Left ventricle myocardium superior (tissue), 1 donor: ENCODE results near the gene LDLRAD4. TPM values are rescaled to one million over a fixed set of nuclear protein-coding genes. Genes with fewer than 3 reads are reported as not detected.

Experiments
- ATAC-seq: fragments of 200-7000 bp; cut with Tn5 transposase; one replicate; pipeline ENCODE4 v1.9.1; 2020; ENCODE audit warnings: mild to moderate bottlenecking, moderate library complexity
- DNase-seq: peaks from one replicate; pipeline ENCODE4 v3.0.0-alpha.2; 2020
- intact Hi-C: fragments of 100-400 bp; cut with micrococcal nuclease; formaldehyde crosslinking; loops from one replicate; pipeline ENCODE4 v1.11.0; 2022
- long read RNA-seq: library from polyadenylated mRNA; unstranded; transcript quantifications from one replicate; pipeline ENCODE4 v2.0.0, GENCODE V29; 2021
- total RNA-seq: library from RNA; stranded (reverse); fragmentation: NEBNext Ultra II Directional; extraction: Animal tissue kit (Norgen Biotek cat#: 25700); gene quantifications from one replicate; pipeline ENCODE4 v1.2.1, GENCODE V29; 2021
- donor health status: DM: no; HTN: yes; CAD: no; lungs with severe emphysema.

The LDLRAD4 gene
- total RNA-seq: 26.0 TPM
- long read RNA-seq, full-length matches to known transcripts: 1 of 28 reads
- long read RNA-seq, partial matches to known transcripts: 10 of 28 reads
- long read RNA-seq, other reads (novel, unspliced or antisense): 17 of 28 reads

GRCh38 chr18:13218368-13218991, at the start of gene LDLRAD4:
Gene LDLRAD4 (plus strand): TSS chr18:13218760.
- intact Hi-C loops: loop anchor here (5.0 kb wide), 1 partner anchor 314 kb away; no protein-coding TSS in a partner anchor
- DNase-seq (peak; percentile 80), ATAC-seq (peak; percentile 42)

- no peak for ATAC-seq
- intact Hi-C loops: no loop called here
Measured at GRCh38 chr18:13173578-13174145, 44.9 kb upstream of the LDLRAD4 start.

GRCh38 chr18:13175266-13175665, 43.3 kb upstream of the LDLRAD4 start:
- DNase-seq (no peak), ATAC-seq (peak; percentile 56)
- intact Hi-C loops: no loop called here

More at GRCh38 chr18:13173578-13174145, 44.9 kb upstream of the LDLRAD4 start:
- no peak for DNase-seq

- intact Hi-C loops: no loop called here
- ATAC-seq: no peak
Measured at GRCh38 chr18:13175754-13176210, 42.8 kb upstream of the LDLRAD4 start.

GRCh38 chr18:13176847-13177246, 41.7 kb upstream of the LDLRAD4 start:
- intact Hi-C loops: no loop called here
- ATAC-seq: no peak
- no peak for DNase-seq

More at GRCh38 chr18:13175754-13176210, 42.8 kb upstream of the LDLRAD4 start:
- DNase-seq: no peak

GRCh38 chr18:13178197-13178596, 40.4 kb upstream of the LDLRAD4 start:
- ATAC-seq: no peak
- intact Hi-C loops: no loop called here

GRCh38 chr18:13178976-13179375, 39.6 kb upstream of the LDLRAD4 start:
- no peak for DNase-seq
- no peak for ATAC-seq
- intact Hi-C loops: no loop called here

More at GRCh38 chr18:13178197-13178596, 40.4 kb upstream of the LDLRAD4 start:
- DNase-seq: no peak

- DNase-seq (no peak), ATAC-seq (no peak)
- intact Hi-C loops: no loop called here
Measured at GRCh38 chr18:13179566-13180113, 38.9 kb upstream of the LDLRAD4 start.

- ATAC-seq (no peak), DNase-seq (no peak)
- intact Hi-C loops: no loop called here
Measured at GRCh38 chr18:13180614-13181375, 37.8 kb upstream of the LDLRAD4 start.

- intact Hi-C loops: no loop called here
- no peak for DNase-seq
- no peak for ATAC-seq
Measured at GRCh38 chr18:13181765-13182164, 36.8 kb upstream of the LDLRAD4 start.

GRCh38 chr18:13183359-13183758, 35.2 kb upstream of the LDLRAD4 start:
- intact Hi-C loops: no loop called here
- no peak for ATAC-seq
- no peak for DNase-seq

- no peak for DNase-seq
- intact Hi-C loops: no loop called here
- peak; percentile 65 for ATAC-seq
Measured at GRCh38 chr18:13183790-13184189, 34.8 kb upstream of the LDLRAD4 start.

GRCh38 chr18:13184396-13184795, 34.2 kb upstream of the LDLRAD4 start:
- intact Hi-C loops: no loop called here
- DNase-seq (no peak), ATAC-seq (no peak)

GRCh38 chr18:13185675-13186198, 32.8 kb upstream of the LDLRAD4 start:
- ATAC-seq: peak; percentile 86
- intact Hi-C loops: no loop called here

GRCh38 chr18:13186687-13187086, 31.9 kb upstream of the LDLRAD4 start:
- ATAC-seq: peak; percentile 25
- DNase-seq: no peak
- intact Hi-C loops: no loop called here

More at GRCh38 chr18:13185675-13186198, 32.8 kb upstream of the LDLRAD4 start:
- DNase-seq: peak; percentile 82

- DNase-seq (no peak), ATAC-seq (no peak)
- intact Hi-C loops: no loop called here
Measured at GRCh38 chr18:13187498-13187897, 31.1 kb upstream of the LDLRAD4 start.

GRCh38 chr18:13191031-13191430, 27.5 kb upstream of the LDLRAD4 start:
- no peak for ATAC-seq
- intact Hi-C loops: no loop called here
- no peak for DNase-seq

GRCh38 chr18:13191779-13192178, 26.8 kb upstream of the LDLRAD4 start:
- DNase-seq (peak; percentile 50), ATAC-seq (peak; percentile 69)
- intact Hi-C loops: no loop called here

GRCh38 chr18:13192970-13193369, 25.6 kb upstream of the LDLRAD4 start:
- DNase-seq (no peak), ATAC-seq (no peak)
- intact Hi-C loops: no loop called here
